WTC11 (cell line): ENCODE results near the gene UPP1.

ENCODE experiments used
- RELA ChIP-seq: sonication (generic); formaldehyde crosslinking; IDR thresholded peaks from 2 replicates; pipeline ENCODE4 v1.8.1; 2022; ENCODE audit warnings: missing genetic modification reagents, mild to moderate bottlenecking, borderline replicate concordance
- TF ChIP-seq, protein P1 (sequence below): sonication (generic); formaldehyde crosslinking; IDR thresholded peaks from 2 replicates; pipeline ENCODE4 v1.8.0; 2022; ENCODE audit warnings: mild to moderate bottlenecking, missing genetic modification reagents
- TF ChIP-seq, protein P2 (sequence below): sonication (generic); formaldehyde crosslinking; IDR thresholded peaks from 2 replicates; pipeline ENCODE4 v1.8.1; 2023; ENCODE audit warnings: mild to moderate bottlenecking, missing genetic modification reagents

DNA sequence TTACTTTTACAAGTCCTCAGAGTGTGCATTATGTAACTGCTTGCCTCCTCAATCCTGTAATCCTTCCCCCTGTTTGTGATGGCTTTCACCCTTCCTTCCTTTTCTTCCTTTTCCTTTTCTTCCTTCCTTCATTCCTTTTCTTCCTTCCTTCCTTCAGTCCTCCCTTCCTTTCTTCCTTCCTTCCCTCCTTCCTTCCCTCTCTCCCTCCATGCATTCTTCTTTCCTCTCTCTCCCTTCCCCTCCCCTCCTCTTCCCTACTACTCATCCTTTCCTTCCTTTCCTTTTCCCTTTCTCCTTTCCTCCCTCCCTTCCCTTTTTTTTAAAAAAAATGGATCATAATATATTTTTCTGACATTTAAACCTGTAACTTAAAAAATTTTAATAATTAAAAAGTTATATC, 60.0 kb downstream of the UPP1 start:
- TF ChIP-seq RELA = no peak
- TF ChIP-seq, protein P1, sequence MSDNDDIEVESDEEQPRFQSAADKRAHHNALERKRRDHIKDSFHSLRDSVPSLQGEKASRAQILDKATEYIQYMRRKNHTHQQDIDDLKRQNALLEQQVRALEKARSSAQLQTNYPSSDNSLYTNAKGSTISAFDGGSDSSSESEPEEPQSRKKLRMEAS (CRISPR knock-in tag) = no peak
- TF ChIP-seq, protein P2, sequence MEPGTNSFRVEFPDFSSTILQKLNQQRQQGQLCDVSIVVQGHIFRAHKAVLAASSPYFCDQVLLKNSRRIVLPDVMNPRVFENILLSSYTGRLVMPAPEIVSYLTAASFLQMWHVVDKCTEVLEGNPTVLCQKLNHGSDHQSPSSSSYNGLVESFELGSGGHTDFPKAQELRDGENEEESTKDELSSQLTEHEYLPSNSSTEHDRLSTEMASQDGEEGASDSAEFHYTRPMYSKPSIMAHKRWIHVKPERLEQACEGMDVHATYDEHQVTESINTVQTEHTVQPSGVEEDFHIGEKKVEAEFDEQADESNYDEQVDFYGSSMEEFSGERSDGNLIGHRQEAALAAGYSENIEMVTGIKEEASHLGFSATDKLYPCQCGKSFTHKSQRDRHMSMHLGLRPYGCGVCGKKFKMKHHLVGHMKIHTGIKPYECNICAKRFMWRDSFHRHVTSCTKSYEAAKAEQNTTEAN (CRISPR knock-in tag) = no peak
